Skin of body (tissue), 2 donors: Measurements from ENCODE around the gene SIGLEC12. TPM values are rescaled to one million over a fixed set of nuclear protein-coding genes. Genes with fewer than 3 reads are reported as not detected.
"Not testable (repeated sequence)": the region's sequence is repeated elsewhere in the genome, so short reads cannot be mapped to it uniquely, and the experiment has no call there.

Source experiments
- DNase-seq: peaks from one replicate; lab custom pipeline; 2025; lab: John Stamatoyannopoulos, UW
- total RNA-seq: library from RNA; depleted of rRNA; stranded (reverse); fragments of >200 nt; gene quantifications from one replicate; pipeline ENCODE4 v1.2.3, GENCODE V29; 2014

The SIGLEC12 gene
- total RNA-seq, 1 donor from 2014 or later: not detected

DNA sequence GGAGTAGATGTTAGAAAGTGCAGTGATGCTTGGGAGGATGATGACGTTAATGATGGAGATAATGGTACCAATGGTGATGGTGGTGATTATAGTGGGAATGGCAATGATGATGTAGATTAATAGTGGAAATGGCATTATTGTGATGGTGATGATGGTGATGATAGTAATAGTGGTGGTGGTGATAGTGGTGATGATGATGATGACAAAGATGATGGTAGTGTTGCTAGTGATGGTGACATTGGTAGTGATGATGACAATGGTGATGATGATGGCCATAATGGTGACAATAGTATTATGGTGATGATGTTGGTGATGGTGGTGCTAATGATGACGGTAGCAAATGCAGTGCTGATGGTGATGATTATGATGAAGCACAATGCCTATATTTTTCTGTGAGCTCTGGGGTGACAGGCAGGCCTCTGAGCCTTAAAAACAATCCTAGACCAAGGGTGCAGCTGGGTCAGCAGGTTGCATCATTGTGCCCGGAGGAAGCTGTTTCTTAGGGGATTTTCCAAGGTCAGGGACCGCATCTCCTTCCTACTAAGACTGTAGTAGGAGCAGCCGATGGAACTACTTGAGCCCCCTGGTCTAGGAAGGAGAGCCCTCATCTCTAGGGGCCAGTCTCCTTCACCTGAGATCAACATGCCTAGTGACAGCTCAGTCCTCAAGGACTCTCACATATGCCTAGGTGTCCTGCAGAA lies 15.5 kb downstream of the SIGLEC12 start:
- no peak for DNase-seq

DNA sequence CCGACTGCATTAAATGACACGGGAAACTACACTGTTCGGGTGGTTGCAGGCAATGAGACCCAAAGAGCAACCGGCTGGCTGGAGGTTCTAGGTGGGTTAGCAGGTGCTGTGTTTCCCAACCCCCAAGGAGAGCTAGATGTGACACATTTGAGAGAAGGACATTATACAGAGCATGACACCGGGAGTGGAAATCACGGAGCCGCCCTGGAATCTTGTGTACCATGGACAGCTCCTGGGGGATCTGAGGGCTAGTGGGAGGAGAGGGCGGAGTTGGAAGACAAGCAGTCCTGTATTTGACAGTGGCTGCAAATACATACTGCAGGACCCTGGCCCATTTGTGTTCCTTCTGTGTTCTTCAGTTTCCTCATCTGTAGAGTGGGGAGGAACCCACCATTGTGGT lies 21.0 kb downstream of the SIGLEC12 start:
- no peak for DNase-seq

- DNase-seq: no peak
Measured at GRCh38 chr19:51479531-51480331, 21.9 kb downstream of the SIGLEC12 start.

- DNase-seq: no peak
Measured at GRCh38 chr19:51478381-51479234, 23.0 kb downstream of the SIGLEC12 start, which contains the start of gene CEACAM18. TSS of gene CEACAM18 (plus strand) at chr19:51478539.

GRCh38 chr19:51477344-51477743 lies 24.3 kb downstream of the SIGLEC12 start:
- no peak for DNase-seq

DNA sequence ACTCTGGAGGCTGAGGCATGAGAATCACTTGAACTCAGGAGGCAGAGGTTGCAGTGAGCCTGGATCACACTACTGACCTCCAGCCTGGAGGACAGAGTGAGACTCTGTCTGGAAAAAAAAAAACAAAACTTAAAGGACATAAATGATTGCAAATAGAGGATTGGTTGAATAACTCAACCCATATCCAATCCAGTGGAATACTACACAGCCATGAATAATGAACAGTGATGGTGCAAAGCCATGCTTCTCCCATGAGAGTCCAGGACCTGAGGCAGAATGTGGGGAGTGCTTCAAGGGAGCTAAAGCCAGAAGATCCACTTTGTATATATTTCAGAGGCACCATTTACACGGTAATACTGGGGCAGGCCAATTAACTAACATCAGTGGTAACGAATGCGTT lies 25.4 kb downstream of the SIGLEC12 start:
- no peak for DNase-seq

DNA sequence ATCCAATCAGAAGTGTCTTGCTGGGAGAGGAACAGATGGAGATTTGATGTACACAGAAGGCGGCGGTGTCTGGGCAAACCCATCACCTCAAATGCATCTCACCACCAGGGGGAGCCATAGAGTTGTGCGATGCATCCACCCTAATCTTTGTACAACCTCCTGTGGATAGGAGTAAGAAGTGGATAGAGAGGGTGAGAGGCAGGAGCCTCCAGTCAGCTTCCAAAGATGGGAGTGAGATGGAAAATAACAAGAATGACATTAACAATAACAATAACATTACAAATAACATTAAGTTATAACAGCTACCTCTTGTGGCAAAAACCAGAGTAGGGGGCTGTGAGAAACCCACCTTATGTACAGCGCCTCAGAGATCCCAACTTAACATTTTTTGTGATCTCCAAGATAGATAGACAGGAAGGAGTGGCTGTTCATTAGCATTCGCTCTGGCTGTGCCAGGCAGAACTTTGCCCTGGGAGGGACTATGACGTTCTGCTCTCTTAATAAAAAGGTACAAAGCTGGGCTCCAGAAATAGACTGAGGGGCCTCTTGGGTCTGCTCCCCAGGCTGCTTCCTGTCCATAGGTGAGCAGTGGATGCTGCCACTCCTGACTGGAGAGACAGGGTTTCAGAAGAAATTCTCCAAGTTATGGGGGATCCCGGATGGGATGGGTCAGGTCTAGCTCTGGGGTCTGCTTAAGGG lies 28.4 kb downstream of the SIGLEC12 start:
- DNase-seq: peak; percentile 5

- no peak for DNase-seq
Measured at GRCh38 chr19:51472607-51473006, 29.0 kb downstream of the SIGLEC12 start.

DNA sequence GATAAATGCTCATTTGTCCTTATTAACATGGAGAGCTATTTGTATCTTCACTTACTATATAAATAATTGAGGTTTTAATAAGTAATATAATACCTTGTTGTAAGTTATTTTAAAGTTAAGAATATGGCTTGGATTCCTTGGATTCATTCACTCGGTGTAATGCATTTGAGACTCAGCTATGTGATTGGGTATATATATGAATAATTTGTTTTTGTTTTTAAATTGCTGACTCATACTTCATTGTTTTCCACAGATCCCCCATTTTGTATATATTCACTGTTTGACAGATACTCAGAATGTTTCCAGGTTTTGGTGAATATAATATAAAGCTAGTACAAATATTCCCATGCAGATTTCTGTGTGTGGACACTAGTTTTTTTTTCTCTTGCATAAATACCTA lies 30.1 kb downstream of the SIGLEC12 start:
- no peak for DNase-seq

DNA sequence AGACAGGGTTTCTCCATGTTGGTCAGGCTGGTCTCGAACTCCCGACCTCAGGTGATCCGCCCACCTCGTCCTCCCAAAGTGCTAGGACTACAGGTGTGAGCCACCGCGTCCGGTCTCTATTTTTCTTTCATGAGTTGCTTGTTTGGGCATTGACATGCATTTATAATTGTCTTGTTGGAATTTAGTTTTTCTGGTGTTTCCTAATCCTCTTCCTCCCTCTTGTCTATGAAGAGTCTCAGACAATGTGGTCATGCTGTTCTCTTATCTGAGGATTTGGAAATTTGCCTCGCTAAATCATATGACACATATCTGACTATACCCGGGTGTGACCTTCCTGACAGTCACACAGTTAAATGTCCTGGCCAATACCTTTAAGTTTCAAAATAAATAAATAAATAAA lies 30.6 kb downstream of the SIGLEC12 start:
- no peak for DNase-seq

DNA sequence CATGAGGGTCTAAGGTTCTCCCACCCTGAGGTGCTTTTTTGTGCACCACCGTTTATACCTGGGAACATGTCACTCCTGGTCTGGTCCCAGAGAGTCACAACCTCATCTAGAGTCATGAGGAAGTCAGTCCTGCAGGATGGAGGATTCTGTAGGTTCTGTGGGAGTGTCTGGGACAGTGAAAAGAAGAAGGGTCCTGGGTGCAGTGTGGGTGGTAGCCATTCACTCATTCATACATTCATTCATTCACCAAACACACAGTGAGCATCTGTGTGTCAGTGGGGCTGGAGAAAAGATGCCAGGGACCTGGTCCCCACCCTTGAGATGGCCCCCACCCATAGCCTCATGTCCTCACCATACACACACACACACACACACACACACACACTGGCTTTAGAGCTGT lies 32.0 kb downstream of the SIGLEC12 start:
- DNase-seq: no peak

DNA sequence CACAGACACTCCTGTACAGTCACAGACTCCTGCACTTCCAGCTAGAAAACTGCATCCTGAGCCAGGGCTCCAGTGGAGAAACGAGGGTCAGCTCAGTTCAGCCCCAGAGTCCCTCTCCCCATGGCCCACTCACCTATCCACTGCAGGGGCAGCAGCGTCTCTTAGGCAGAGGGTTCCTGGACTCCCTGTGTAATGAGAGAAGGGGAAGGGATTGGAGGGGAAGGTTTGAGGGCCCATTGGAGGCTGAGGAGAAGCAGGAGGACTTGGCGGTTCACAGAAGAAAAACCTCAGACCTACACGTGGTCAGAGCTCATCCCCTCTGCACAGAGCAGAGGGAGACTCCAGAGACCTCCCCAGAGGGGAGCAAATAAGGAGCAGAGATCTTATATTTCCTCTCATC lies 32.4 kb downstream of the SIGLEC12 start:
- no peak for DNase-seq

- no peak for DNase-seq
Measured at GRCh38 chr19:51468545-51468920, 33.1 kb downstream of the SIGLEC12 start.

GRCh38 chr19:51467864-51468544 lies 33.6 kb downstream of the SIGLEC12 start:
- no peak for DNase-seq

- no peak for DNase-seq
Measured at GRCh38 chr19:51466723-51467122, 34.9 kb downstream of the SIGLEC12 start.

DNA sequence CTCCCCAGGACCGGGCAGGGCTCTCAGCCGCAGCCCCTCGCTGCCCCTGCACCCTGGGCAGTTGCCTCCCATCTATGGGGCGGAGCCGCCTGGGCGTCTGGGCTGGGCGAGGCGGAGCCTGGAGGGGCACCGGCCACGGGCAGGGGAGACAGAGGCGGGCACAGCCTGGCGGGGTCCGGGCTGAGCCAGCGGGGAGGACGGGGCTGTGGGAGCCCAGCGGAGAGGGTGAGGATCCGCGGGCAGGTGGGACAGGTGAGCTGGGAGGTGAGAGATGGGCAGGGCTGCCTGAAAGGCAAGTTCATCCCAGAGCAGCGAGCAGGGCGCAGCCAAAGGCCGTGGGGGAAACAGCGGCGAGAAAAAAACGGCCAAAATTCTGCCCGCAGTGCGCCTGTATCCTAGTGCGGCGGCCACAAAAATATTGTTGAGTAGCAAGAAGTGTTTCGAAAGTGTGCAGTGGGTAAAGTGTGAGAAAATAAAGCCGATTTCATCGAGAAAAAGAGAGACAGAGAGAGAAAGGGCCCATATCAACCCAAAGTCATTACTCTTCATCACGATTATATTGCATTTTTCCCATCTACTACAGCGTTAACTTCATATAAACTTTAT lies 37.5 kb downstream of the SIGLEC12 start:
- not testable (repeated sequence) for DNase-seq

DNA sequence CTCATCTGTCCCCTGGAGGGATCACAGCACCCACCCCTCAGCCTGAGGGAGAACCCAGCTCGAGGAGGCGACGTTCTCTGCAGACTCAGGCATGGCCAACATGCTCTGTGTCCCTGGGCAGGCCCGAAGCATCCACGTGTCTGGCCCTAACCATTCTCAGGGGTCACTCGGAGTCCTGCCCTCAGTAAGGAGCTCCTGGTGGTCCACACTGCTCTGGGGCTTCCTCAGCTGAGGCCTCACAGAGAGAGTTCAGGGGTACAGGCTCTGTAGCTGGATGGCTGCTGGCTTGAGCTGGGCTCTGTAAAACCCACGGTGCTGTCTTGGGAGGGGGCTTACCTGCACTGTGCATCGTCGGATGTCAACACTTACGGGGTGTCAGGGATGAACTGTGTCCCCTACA lies 38.9 kb downstream of the SIGLEC12 start:
- no peak for DNase-seq

GRCh38 chr19:51462276-51462675 lies 39.3 kb downstream of the SIGLEC12 start:
- no peak for DNase-seq

GRCh38 chr19:51461723-51462161 lies 39.9 kb downstream of the SIGLEC12 start:
- DNase-seq: no peak
